ENCODE data around the gene REG1B. TPM values are rescaled to one million over a fixed set of nuclear protein-coding genes. Genes with fewer than 3 reads are reported as not detected.

Gene REG1B
- total and polyA plus RNA-seq, 2 donors (not counting 1 experiment from before 2014, with no cell fraction given) = not detected

DNA sequence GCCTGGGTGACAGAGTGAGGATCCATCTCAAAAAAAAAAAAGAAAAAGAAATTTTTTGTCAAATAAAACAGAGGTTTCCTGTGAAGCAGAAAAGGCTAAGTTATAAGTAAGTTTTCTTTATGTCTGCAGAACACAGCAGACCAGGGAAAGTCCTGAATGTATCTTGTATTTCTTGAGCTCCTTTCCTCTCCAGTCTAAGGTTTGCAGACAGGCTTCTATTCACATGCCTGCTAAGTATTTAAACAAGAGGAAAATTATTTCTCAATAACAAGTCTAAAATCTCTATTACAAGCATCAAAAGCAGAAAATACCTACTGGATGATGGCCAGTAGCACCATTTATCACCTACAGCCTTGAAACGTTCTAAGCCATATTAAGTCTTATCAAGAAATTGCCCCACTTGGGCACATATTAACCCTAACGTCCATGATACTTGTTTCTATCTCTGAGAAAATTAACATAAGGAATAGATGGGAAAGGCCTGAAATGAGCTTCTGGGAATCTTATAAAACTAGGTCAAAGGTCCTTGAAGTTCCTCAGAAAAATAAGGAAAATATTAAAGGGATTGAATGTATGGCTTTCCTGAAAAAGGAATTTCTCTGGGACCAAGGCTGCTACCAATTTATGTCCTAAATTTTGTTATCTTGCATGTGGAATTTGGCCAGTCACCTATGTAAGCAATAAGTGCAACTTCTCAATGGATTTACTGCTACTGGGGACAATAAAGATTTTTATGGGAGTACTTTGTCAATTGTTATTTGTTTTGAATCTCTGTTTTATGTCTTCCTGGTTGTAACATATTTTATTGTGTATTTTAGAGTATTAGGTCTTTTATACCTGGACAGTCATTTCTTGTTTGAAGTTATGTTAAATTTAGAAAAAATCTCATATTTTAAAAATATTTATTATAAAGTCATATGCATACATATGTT lies 29.5 kb upstream of the REG1B start:
- Histone ChIP-seq H3K27me3 (ENCODE audit: control insufficient read depth, insufficient read depth, low read length) (no peaks in the 10 kb centered on the region), H3K4me1 (ENCODE audit: control insufficient read depth, extremely low read depth, insufficient read depth, low read length) (no peaks in the 10 kb centered on the region), H3K9ac (ENCODE audit: insufficient read depth, low read length) (no peak overlapping the region), H3K9me3 (ENCODE audit: control insufficient read depth, insufficient read depth, low read depth, low read length) (no peaks in the 10 kb centered on the region), H2AFZ (ENCODE audit: low read length) (no peak overlapping the region), H3K4me3 (replicated peaks in 1 of 4; ENCODE audit: control extremely low read depth in 1 of 4, insufficient read depth in 1 of 4, low read depth in 3 of 4, low read length in 4 of 4) (no peak overlapping the region), H4K20me1 (ENCODE audit: control insufficient read depth, extremely low read depth, insufficient read depth, low read length) (no peaks in the 10 kb centered on the region), H3K79me2 (ENCODE audit: control insufficient read depth, insufficient read depth, low read length) (no peaks in the 10 kb centered on the region), H3K27ac (ENCODE audit: insufficient read depth, low read length) (no peak overlapping the region), H3K36me3 (ENCODE audit: control insufficient read depth, insufficient read depth, low read length) (no peaks in the 10 kb centered on the region), H3K4me2 (ENCODE audit: extremely low read depth, insufficient read depth, low read length) (no peak overlapping the region)
- no peak for DNase-seq (ENCODE audit: low read depth in 2 of 2)
- no peak for TF ChIP-seq EZH2 (IDR thresholded peaks at IDR 0.05; ENCODE audit: low read length, missing control alignments)
- TF ChIP-seq, protein P1, sequence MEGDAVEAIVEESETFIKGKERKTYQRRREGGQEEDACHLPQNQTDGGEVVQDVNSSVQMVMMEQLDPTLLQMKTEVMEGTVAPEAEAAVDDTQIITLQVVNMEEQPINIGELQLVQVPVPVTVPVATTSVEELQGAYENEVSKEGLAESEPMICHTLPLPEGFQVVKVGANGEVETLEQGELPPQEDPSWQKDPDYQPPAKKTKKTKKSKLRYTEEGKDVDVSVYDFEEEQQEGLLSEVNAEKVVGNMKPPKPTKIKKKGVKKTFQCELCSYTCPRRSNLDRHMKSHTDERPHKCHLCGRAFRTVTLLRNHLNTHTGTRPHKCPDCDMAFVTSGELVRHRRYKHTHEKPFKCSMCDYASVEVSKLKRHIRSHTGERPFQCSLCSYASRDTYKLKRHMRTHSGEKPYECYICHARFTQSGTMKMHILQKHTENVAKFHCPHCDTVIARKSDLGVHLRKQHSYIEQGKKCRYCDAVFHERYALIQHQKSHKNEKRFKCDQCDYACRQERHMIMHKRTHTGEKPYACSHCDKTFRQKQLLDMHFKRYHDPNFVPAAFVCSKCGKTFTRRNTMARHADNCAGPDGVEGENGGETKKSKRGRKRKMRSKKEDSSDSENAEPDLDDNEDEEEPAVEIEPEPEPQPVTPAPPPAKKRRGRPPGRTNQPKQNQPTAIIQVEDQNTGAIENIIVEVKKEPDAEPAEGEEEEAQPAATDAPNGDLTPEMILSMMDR (conservative IDR thresholded peaks at IDR 0.05 in 1 of 2, IDR thresholded peaks at IDR 0.05 in 1 of 2; ENCODE audit: low read depth in 1 of 2, low read length in 2 of 2) = no peak

DNA sequence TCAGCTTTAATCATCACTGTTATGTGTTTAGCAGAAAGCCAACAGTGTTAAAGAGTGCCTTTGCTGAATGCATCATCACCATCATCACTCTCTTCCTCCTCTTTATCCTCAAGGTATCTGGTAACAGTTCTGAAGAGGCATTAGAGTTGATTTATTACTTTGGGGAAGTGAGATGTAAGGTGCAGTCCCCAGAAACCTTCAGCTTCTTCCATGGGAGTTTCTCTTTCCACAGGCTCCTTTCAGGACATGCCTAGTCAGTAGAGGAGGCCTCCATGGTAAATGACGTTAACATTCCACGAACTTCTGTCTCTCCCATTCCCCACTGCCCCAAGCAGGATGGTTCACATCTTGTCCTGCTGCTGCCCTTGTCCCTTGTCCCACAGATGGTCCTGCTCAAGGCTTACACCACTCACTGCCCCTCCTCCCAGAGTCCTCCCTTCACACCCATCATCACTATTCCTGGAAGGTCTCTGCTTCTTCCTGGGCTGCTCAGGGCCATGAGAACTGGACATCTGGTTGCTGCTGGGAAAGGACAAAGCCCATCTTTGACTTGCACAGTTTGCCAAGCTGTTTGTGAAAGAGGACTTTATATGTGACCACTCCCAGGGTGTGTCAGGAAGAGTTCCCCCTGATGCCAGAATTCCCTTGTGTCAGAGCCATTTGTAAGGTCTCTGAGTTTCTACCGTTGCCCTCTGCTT lies 27.2 kb upstream of the REG1B start:
- Histone ChIP-seq H3K4me3 (replicated peaks in 1 of 4; ENCODE audit: control extremely low read depth in 1 of 4, insufficient read depth in 1 of 4, low read depth in 3 of 4, low read length in 4 of 4) (no peak overlapping the region), H2AFZ (ENCODE audit: low read length) (no peak overlapping the region), H3K4me1 (ENCODE audit: control insufficient read depth, extremely low read depth, insufficient read depth, low read length) (no peaks in the 10 kb centered on the region), H4K20me1 (ENCODE audit: control insufficient read depth, extremely low read depth, insufficient read depth, low read length) (no peaks in the 10 kb centered on the region), H3K4me2 (ENCODE audit: extremely low read depth, insufficient read depth, low read length) (no peak overlapping the region), H3K9me3 (ENCODE audit: control insufficient read depth, insufficient read depth, low read depth, low read length) (no peaks in the 10 kb centered on the region), H3K36me3 (ENCODE audit: control insufficient read depth, insufficient read depth, low read length) (no peaks in the 10 kb centered on the region), H3K9ac (ENCODE audit: insufficient read depth, low read length) (no peak overlapping the region), H3K27me3 (ENCODE audit: control insufficient read depth, insufficient read depth, low read length) (no peaks in the 10 kb centered on the region), H3K79me2 (ENCODE audit: control insufficient read depth, insufficient read depth, low read length) (no peaks in the 10 kb centered on the region), H3K27ac (ENCODE audit: insufficient read depth, low read length) (no peak overlapping the region)
- DNase-seq (ENCODE audit: low read depth in 2 of 2) = no peak
- TF ChIP-seq, protein P1 (conservative IDR thresholded peaks at IDR 0.05 in 1 of 2, IDR thresholded peaks at IDR 0.05 in 1 of 2; ENCODE audit: low read depth in 1 of 2, low read length in 2 of 2) = no peak
- no peak for TF ChIP-seq EZH2 (IDR thresholded peaks at IDR 0.05; ENCODE audit: low read length, missing control alignments)

DNA sequence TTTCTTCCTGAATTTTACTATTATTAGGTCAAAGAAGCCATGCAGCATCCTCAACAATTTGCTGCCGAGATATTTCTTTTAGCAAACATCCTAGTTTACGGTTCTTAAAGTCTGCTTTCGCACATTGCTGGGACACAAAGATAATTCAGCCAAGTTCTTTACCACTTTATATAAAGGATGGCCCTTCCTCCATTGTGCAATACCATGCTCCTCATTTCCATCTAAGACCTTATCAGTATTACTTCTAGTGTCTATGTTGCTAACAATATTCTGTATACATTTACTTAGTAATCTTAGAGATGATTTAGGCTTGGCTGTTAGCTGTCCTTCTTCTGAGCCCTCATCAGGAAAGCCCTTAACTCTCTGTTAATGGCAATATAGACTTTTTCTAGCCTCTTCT lies 24.5 kb upstream of the REG1B start:
- Histone ChIP-seq H3K4me1 (ENCODE audit: control insufficient read depth, extremely low read depth, insufficient read depth, low read length) (no peaks in the 10 kb centered on the region), H3K9me3 (ENCODE audit: control insufficient read depth, insufficient read depth, low read depth, low read length) (no peaks in the 10 kb centered on the region), H3K9ac (ENCODE audit: insufficient read depth, low read length) (no peak overlapping the region), H3K4me2 (ENCODE audit: extremely low read depth, insufficient read depth, low read length) (no peak overlapping the region), H3K36me3 (ENCODE audit: control insufficient read depth, insufficient read depth, low read length) (no peaks in the 10 kb centered on the region), H4K20me1 (ENCODE audit: control insufficient read depth, extremely low read depth, insufficient read depth, low read length) (no peaks in the 10 kb centered on the region), H3K27ac (ENCODE audit: insufficient read depth, low read length) (no peak overlapping the region), H3K79me2 (ENCODE audit: control insufficient read depth, insufficient read depth, low read length) (no peaks in the 10 kb centered on the region), H3K27me3 (ENCODE audit: control insufficient read depth, insufficient read depth, low read length) (no peaks in the 10 kb centered on the region), H3K4me3 (replicated peaks in 1 of 4; ENCODE audit: control extremely low read depth in 1 of 4, insufficient read depth in 1 of 4, low read depth in 3 of 4, low read length in 4 of 4) (no peak overlapping the region), H2AFZ (ENCODE audit: low read length) (no peak overlapping the region)
- no peak for TF ChIP-seq EZH2 (IDR thresholded peaks at IDR 0.05; ENCODE audit: low read length, missing control alignments)
- TF ChIP-seq, protein P1 (conservative IDR thresholded peaks at IDR 0.05 in 1 of 2, IDR thresholded peaks at IDR 0.05 in 1 of 2; ENCODE audit: low read depth in 1 of 2, low read length in 2 of 2) = no peak
- no peak for DNase-seq (ENCODE audit: low read depth in 2 of 2)
